Measurements from ENCODE around the gene SEMA6A.

GRCh38 chr5:116437351-116437705, 137.3 kb downstream of the SEMA6A start:
- TF ChIP-seq CTCF (optimal IDR thresholded peaks at IDR 0.05 in 1 of 3, IDR thresholded peaks at IDR 0.05 in 1 of 3, conservative IDR thresholded peaks at IDR 0.05 in 1 of 3; ENCODE audit: extremely low read depth in 1 of 3, insufficient read depth in 2 of 3, low read length in 3 of 3) (no peak), EZH2 (IDR thresholded peaks at IDR 0.05; ENCODE audit: low read length) (no peak)
